Renal cortex interstitium (tissue), 11 donors: ENCODE measurements around the gene RGS7. TPM values are rescaled to one million over a fixed set of nuclear protein-coding genes. Genes with fewer than 3 reads are reported as not detected.
"Not testable (repeated sequence)": the region's sequence is repeated elsewhere in the genome, so short reads cannot be mapped to it uniquely, and the experiment has no call there.

Source experiments
- DNase-seq, 11 donors: peaks; one replicate each; pipeline ENCODE4 v3.0.0-alpha.2; 2013; ENCODE audit warnings: low read depth in 9 of 11, low spot score in 4 of 11; ENCODE audit errors: extremely low read depth in 1 of 11
- polyA plus RNA-seq, 3 donors: library from polyadenylated mRNA; unstranded; fragments of 120-200 nt; gene quantifications; one replicate each; pipeline ENCODE4 v1.2.1, GENCODE V29; 2013; ENCODE audit not compliant: insufficient read length in 3 of 3

Gene RGS7
- polyA plus RNA-seq, 3 donors, result 5.2 to 5.8 (median 5.6) TPM

- not testable (repeated sequence) for DNase-seq
These were observed 132.8 kb downstream of the RGS7 start for GRCh38 chr1:241224189-241224588.

- not testable (repeated sequence) for DNase-seq
These were observed 134.2 kb downstream of the RGS7 start for GRCh38 chr1:241222813-241223212.

GRCh38 chr1:241221319-241221718, 135.7 kb downstream of the RGS7 start:
- no peak for DNase-seq

GRCh38 chr1:241220913-241221312, 136.1 kb downstream of the RGS7 start:
- DNase-seq, result not testable (repeated sequence)

GRCh38 chr1:241219449-241219848, 137.6 kb downstream of the RGS7 start:
- DNase-seq, result no peak

GRCh38 chr1:241217516-241217915, 139.5 kb downstream of the RGS7 start:
- DNase-seq, result no peak

GRCh38 chr1:241215683-241216082, 141.3 kb downstream of the RGS7 start:
- DNase-seq, result no peak

- DNase-seq, result no peak
These were observed 141.8 kb downstream of the RGS7 start for GRCh38 chr1:241215203-241215602.

- DNase-seq, result no peak
These were observed 143.9 kb downstream of the RGS7 start for GRCh38 chr1:241213139-241213538.

- no peak for DNase-seq
These were observed 144.4 kb downstream of the RGS7 start for GRCh38 chr1:241212628-241213027.

GRCh38 chr1:241208910-241209379, 148.1 kb downstream of the RGS7 start:
- no peak for DNase-seq

GRCh38 chr1:241203817-241204216, 153.2 kb downstream of the RGS7 start:
- no peak for DNase-seq

GRCh38 chr1:241202401-241202800, 154.6 kb downstream of the RGS7 start:
- DNase-seq, result peak in 2 of 11 donors; percentile 35 to 43

GRCh38 chr1:241186716-241187115, 170.3 kb downstream of the RGS7 start:
- DNase-seq, result no peak

- DNase-seq, result no peak
These were observed 175.0 kb downstream of the RGS7 start for GRCh38 chr1:241181971-241182370.

GRCh38 chr1:241181471-241181870, 175.5 kb downstream of the RGS7 start:
- no peak for DNase-seq

GRCh38 chr1:241180569-241180968, 176.4 kb downstream of the RGS7 start:
- DNase-seq, result no peak

- DNase-seq, result no peak
These were observed 179.3 kb downstream of the RGS7 start for GRCh38 chr1:241177660-241178059.

- DNase-seq, result peak in 7 of 11 donors; percentile 22 to 65 (median 43)
These were observed 184.5 kb downstream of the RGS7 start for GRCh38 chr1:241172486-241172885.

- peak in 3 of 11 donors; percentile 9 to 23 (median 15) for DNase-seq
These were observed 185.0 kb downstream of the RGS7 start for GRCh38 chr1:241171991-241172390.

GRCh38 chr1:241167121-241167630, 189.8 kb downstream of the RGS7 start:
- DNase-seq, result no peak
